HepG2 (cell line): Measurements from ENCODE around the gene NOP9. TPM values are rescaled to one million over a fixed set of nuclear protein-coding genes. Genes with fewer than 3 reads are reported as not detected.
A peak's percentile ranks its signal among the peaks of the same experiment; 100 is the strongest.

Experiments used
- AGO2 ChIP-seq: fragments of 200-400 bp; formaldehyde crosslinking; optimal IDR thresholded peaks from 2 replicates; pipeline ENCODE3; 2017; ENCODE audit warnings: mild to moderate bottlenecking, low read depth, low read length, moderate library complexity
- CEBPG ChIP-seq: IDR thresholded peaks from 2 replicates; pipeline ENCODE4 v1.6.1; 2016
- NCOA2 ChIP-seq: sonication (generic); formaldehyde crosslinking; IDR thresholded peaks from 2 replicates; pipeline ENCODE4 v1.8.0; 2022; ENCODE audit warnings: inconsistent platforms
- PBX3 ChIP-seq: sonication (generic); formaldehyde crosslinking; IDR thresholded peaks from 2 replicates; pipeline ENCODE4 v1.8.1; 2023; ENCODE audit warnings: missing genetic modification reagents, inconsistent platforms, borderline replicate concordance
- PPARG ChIP-seq: conservative IDR thresholded peaks from 2 replicates; pipeline ENCODE4 v1.6.1; 2016; ENCODE audit warnings: missing biosample characterization, missing genetic modification reagents
- RXRB ChIP-seq: IDR thresholded peaks from 2 replicates; pipeline ENCODE4 v1.6.1; 2016; ENCODE audit warnings: borderline replicate concordance, missing genetic modification reagents, missing compliant biosample characterization
- SALL2 ChIP-seq: sonication (generic); formaldehyde crosslinking; IDR thresholded peaks from 2 replicates; pipeline ENCODE4 v1.8.1; 2023; ENCODE audit warnings: mild to moderate bottlenecking, missing genetic modification reagents, inconsistent platforms
- SMAD9 ChIP-seq: sonication (generic); formaldehyde crosslinking; IDR thresholded peaks from 2 replicates; pipeline ENCODE4 v1.5.1; 2020; ENCODE audit warnings: mild to moderate bottlenecking, missing genetic modification reagents
- SOX13 ChIP-seq, 3 experiments: fragments of 450-650 bp in 1 of 3; sonication (generic) in 1 of 3; formaldehyde crosslinking in 1 of 3; IDR thresholded peaks in 2 of 3; conservative IDR thresholded peaks in 1 of 3; 2 replicates each; pipeline versions ENCODE4 v1.5.0 to v1.6.1; 2016 to 2020; ENCODE audit warnings: antibody characterized with exemption in 1 of 3, mild to moderate bottlenecking in 1 of 3, missing compliant biosample characterization in 1 of 3, missing genetic modification reagents in 1 of 3, moderate library complexity in 1 of 3
- WIZ ChIP-seq: sonication (generic); formaldehyde crosslinking; IDR thresholded peaks from 2 replicates; pipeline ENCODE4 v1.5.1; 2020; ENCODE audit warnings: mild to moderate bottlenecking, missing genetic modification reagents
- ZNF142 ChIP-seq: sonication (generic); formaldehyde crosslinking; IDR thresholded peaks from 2 replicates; pipeline ENCODE4 v1.4.0; 2020; ENCODE audit warnings: missing genetic modification reagents
- ZNF224 ChIP-seq: sonication (generic); formaldehyde crosslinking; IDR thresholded peaks from 2 replicates; pipeline ENCODE4 v1.5.0; 2020; ENCODE audit warnings: mild to moderate bottlenecking, missing genetic modification reagents
- ZNF589 ChIP-seq: sonication (generic); formaldehyde crosslinking; conservative IDR thresholded peaks from 2 replicates; pipeline ENCODE4 v1.8.0; 2022; ENCODE audit warnings: mild to moderate bottlenecking, moderate library complexity, missing genetic modification reagents
- ZNF605 ChIP-seq: sonication (generic); formaldehyde crosslinking; IDR thresholded peaks from 2 replicates; pipeline ENCODE4 v1.8.0; 2022; ENCODE audit warnings: mild to moderate bottlenecking, missing genetic modification reagents
- ZNF879 ChIP-seq: sonication (generic); formaldehyde crosslinking; IDR thresholded peaks from 2 replicates; pipeline ENCODE4 v1.8.1; 2023; ENCODE audit warnings: missing genetic modification reagents
- polyA plus RNA-seq, 8 experiments: library from polyadenylated mRNA; depleted of rRNA in 3 of 8; stranded (reverse) in 7 of 8; unstranded in 1 of 8; fragments of >200 nt; fragmentation: Illumina TruSeq in 4 of 8; extraction: Trizol in 4 of 8; gene quantifications; 2 replicates each; pipeline versions ENCODE4 v1.2.1 to v1.2.3, GENCODE V29; 2011 to 2016; ENCODE audit warnings: low read depth in 4 of 8, missing spikeins in 1 of 8, mixed read lengths in 1 of 8; ENCODE audit not compliant: insufficient read depth in 1 of 8
- total RNA-seq, 5 experiments: library from RNA; depleted of rRNA; stranded (reverse); fragments of >200 nt; fragmentation: Illumina TruSeq; extraction: Trizol; gene quantifications; 2 replicates each; pipeline ENCODE4 v1.2.3, GENCODE V29; 2016; ENCODE audit warnings: low read depth in 1 of 5
- TF ChIP-seq, protein P1 (sequence below): IDR thresholded peaks from 2 replicates; pipeline ENCODE4 v1.4.0; 2020; ENCODE audit warnings: mild to moderate bottlenecking, missing genetic modification reagents

NOP9 gene
- total and polyA plus RNA-seq, 2 of the 13 experiments (the other 11 are each of a cell fraction or from before 2014, with no cell fraction given): 24.5 to 61.6 TPM

DNA sequence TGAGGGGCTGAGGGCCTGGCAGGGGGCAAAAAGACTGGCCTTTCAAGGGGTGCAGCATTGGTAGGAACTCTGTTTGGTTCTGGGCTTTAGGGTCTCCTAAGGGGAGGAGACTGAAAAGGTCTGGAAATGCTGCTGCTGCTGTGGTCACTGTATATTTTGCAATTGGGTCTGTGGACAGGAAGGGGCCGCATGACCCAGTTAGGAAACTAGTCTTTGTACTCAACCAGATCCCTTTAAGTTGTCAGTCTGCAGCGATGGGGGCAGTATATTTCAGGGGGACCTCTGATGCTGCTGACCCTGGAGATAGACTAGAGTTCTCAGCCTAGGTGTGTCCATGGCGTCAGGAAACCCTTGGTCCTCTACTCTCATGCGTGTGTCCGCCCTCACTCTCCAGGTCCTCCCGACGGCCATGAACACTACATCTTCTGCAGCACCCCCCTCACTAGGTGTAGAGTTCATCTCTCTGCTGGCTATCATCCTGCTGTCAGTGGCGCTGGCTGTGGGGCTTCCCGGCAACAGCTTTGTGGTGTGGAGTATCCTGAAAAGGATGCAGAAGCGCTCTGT, 15.7 kb downstream of the NOP9 start (continued):
- TF ChIP-seq ZNF142 (no peak), ZNF879 (CRISPR knock-in tag) (no peak), NCOA2 (0 out of 2 replicates have a peak, but pooled peaks have one; percentile 10), ZNF224 (0 out of 2 replicates have a peak, but pooled peaks have one; percentile 76), WIZ (CRISPR knock-in tag) (0 out of 2 replicates have a peak, but pooled peaks have one; percentile 71), CEBPG (CRISPR knock-in tag) (peak; percentile 68), SMAD9 (peak; percentile 73; the same call in 1 of the 2 replicates), RXRB (peak; percentile 39; the same call in 1 of the 2 replicates), PBX3 (CRISPR knock-in tag) (no peak), ZNF605 (CRISPR knock-in tag) (peak; percentile 56), ZNF589 (no peak), SALL2 (CRISPR knock-in tag) (0 out of 2 replicates have a peak, but pooled peaks have one; percentile 48), SOX13 (IDR thresholded peaks at IDR 0.05) (0 out of 2 replicates have a peak, but pooled peaks have one; percentile 13), SOX13 (CRISPR knock-in tag; conservative IDR thresholded peaks at IDR 0.05 in 1 of 2, IDR thresholded peaks at IDR 0.05 in 1 of 2) (no peak), AGO2 (no peak), PPARG (CRISPR knock-in tag) (0 out of 2 replicates have a peak, but pooled peaks have one; percentile 10)
- TF ChIP-seq, protein P1, sequence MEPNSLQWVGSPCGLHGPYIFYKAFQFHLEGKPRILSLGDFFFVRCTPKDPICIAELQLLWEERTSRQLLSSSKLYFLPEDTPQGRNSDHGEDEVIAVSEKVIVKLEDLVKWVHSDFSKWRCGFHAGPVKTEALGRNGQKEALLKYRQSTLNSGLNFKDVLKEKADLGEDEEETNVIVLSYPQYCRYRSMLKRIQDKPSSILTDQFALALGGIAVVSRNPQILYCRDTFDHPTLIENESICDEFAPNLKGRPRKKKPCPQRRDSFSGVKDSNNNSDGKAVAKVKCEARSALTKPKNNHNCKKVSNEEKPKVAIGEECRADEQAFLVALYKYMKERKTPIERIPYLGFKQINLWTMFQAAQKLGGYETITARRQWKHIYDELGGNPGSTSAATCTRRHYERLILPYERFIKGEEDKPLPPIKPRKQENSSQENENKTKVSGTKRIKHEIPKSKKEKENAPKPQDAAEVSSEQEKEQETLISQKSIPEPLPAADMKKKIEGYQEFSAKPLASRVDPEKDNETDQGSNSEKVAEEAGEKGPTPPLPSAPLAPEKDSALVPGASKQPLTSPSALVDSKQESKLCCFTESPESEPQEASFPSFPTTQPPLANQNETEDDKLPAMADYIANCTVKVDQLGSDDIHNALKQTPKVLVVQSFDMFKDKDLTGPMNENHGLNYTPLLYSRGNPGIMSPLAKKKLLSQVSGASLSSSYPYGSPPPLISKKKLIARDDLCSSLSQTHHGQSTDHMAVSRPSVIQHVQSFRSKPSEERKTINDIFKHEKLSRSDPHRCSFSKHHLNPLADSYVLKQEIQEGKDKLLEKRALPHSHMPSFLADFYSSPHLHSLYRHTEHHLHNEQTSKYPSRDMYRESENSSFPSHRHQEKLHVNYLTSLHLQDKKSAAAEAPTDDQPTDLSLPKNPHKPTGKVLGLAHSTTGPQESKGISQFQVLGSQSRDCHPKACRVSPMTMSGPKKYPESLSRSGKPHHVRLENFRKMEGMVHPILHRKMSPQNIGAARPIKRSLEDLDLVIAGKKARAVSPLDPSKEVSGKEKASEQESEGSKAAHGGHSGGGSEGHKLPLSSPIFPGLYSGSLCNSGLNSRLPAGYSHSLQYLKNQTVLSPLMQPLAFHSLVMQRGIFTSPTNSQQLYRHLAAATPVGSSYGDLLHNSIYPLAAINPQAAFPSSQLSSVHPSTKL (CRISPR knock-in tag): 0 out of 2 replicates have a peak, but pooled peaks have one; percentile 25
